HCT116 (cell line): ENCODE measurements around the gene ABCA6. TPM values are rescaled to one million over a fixed set of nuclear protein-coding genes. Genes with fewer than 3 reads are reported as not detected.

Experiments used
- ATAC-seq: fragments of 200-7000 bp; cut with Tn5 transposase; 2 replicates; pipeline ENCODE4 v1.9.1; 2020; ENCODE audit warnings: mild to moderate bottlenecking, moderate library complexity
- BruUV-seq: library from RNA; stranded (reverse); fragments of 400-500 nt; replicated peaks from 2 replicates; lab custom pipeline; 2021; lab: Mats Ljungman, UMichigan
- CTCF ChIA-PET: fragments of 300-600 bp; sonication (Branson Sonifier 250); formaldehyde crosslinking; loops from one replicate; lab custom pipeline; 2021; ENCODE audit warnings: antibody characterized with exemption; lab: Charles Lee
- POLR2A ChIA-PET: fragments of 300-600, 350-600 bp; sonication (Branson Sonifier 250); formaldehyde crosslinking; loops from one replicate; lab custom pipeline; 2021; ENCODE audit warnings: antibody characterized with exemption; lab: Charles Lee
- RAD21 ChIA-PET, 2 experiments: fragments of 300-600 bp; sonication (Branson Sonifier 250); formaldehyde crosslinking; loops; one replicate each; lab custom pipeline; 2023; ENCODE audit warnings: low total read pairs in 2 of 2; ENCODE audit not compliant: uncharacterized antibody in 2 of 2, unreplicated experiment in 2 of 2, low non-redundant PET in 1 of 2; lab: Charles Lee
- DNase-seq: peaks from one replicate; pipeline ENCODE4 v3.0.0-alpha.2; 2010; ENCODE audit warnings: low read depth, low spot score
- H2AFZ ChIP-seq: fragments of 200-600 bp; shearing (Covaris generic), sonication (generic); 2 replicates; pipeline ENCODE4 v1.6.1; 2017; ENCODE audit warnings: low read depth, mixed run types, mixed read lengths, antibody characterized with exemption, low read length; ENCODE audit not compliant: poor library complexity, severe bottlenecking
- H3K27ac ChIP-seq: 2 replicates; pipeline ENCODE4 v1.5.1; 2012; ENCODE audit warnings: low read depth, low read length
- H3K27me3 ChIP-seq: fragments of 200-600 bp; sonication (generic); 2 replicates; pipeline ENCODE4 v1.6.1; 2016; ENCODE audit warnings: mixed run types, low read length, mixed read lengths; ENCODE audit not compliant: insufficient read depth
- H3K36me3 ChIP-seq, 2 experiments: fragments of 200-500 bp in 1 of 2; fragments of 200-600 bp in 1 of 2; sonication (Bioruptor generic) in 1 of 2; sonication (generic) in 1 of 2; 2 replicates each; pipeline versions ENCODE4 v1.5.1 to v1.6.1; 2014 to 2016; ENCODE audit warnings: low read length in 2 of 2, inconsistent platforms in 1 of 2, mixed read lengths in 1 of 2, mixed run types in 1 of 2; ENCODE audit not compliant: insufficient read depth in 2 of 2, control insufficient read depth in 1 of 2
- H3K4me1 ChIP-seq, 2 experiments: fragments of 200-600 bp in 1 of 2; sonication (generic) in 1 of 2; 2 replicates each; pipeline versions ENCODE4 v1.5.1 to v1.6.1; 2012 to 2017; ENCODE audit warnings: low read length in 2 of 2, inconsistent platforms in 1 of 2, mild to moderate bottlenecking in 1 of 2, mixed read lengths in 1 of 2, mixed run types in 1 of 2, moderate library complexity in 1 of 2; ENCODE audit not compliant: insufficient read depth in 2 of 2, control insufficient read depth in 1 of 2
- H3K4me2 ChIP-seq: fragments of 200-600 bp; sonication (generic); 2 replicates; pipeline ENCODE4 v1.6.1; 2017; ENCODE audit warnings: mixed run types, low read length, mixed read lengths
- H3K4me3 ChIP-seq, 2 experiments: fragments of 200-600 bp in 1 of 2; sonication (generic) in 1 of 2; replicated peaks in 1 of 2; 2 replicates each; pipeline ENCODE4 v1.5.1; 2011 to 2016; ENCODE audit warnings: low read length in 2 of 2, control low read depth in 1 of 2, low read depth in 1 of 2, mild to moderate bottlenecking in 1 of 2, mixed read lengths in 1 of 2, mixed run types in 1 of 2
- H3K79me2 ChIP-seq: fragments of 200-600 bp; sonication (generic); 2 replicates; pipeline ENCODE4 v1.6.1; 2017; ENCODE audit warnings: mild to moderate bottlenecking, mixed run types, low read length, moderate library complexity, mixed read lengths; ENCODE audit not compliant: insufficient read depth
- H3K9ac ChIP-seq: fragments of 200-600 bp; sonication (generic); 2 replicates; pipeline ENCODE4 v1.6.1; 2016; ENCODE audit warnings: low read length, mixed read lengths
- H3K9me2 ChIP-seq: fragments of 200-600 bp; sonication (generic), shearing (Covaris generic); 2 replicates; pipeline ENCODE4 v1.6.1; 2017; ENCODE audit warnings: mixed run types, mild to moderate bottlenecking, moderate library complexity; ENCODE audit not compliant: insufficient read depth
- H3K9me3 ChIP-seq, 2 experiments: fragments of 200-500 bp in 1 of 2; fragments of 200-600 bp in 1 of 2; sonication (Bioruptor generic) in 1 of 2; sonication (generic) in 1 of 2; 2 replicates each; pipeline ENCODE4 v1.6.1; 2014 to 2017; ENCODE audit warnings: low read length in 2 of 2, mixed read lengths in 2 of 2, inconsistent platforms in 1 of 2, low read depth in 1 of 2, mild to moderate bottlenecking in 1 of 2, mixed run types in 1 of 2, moderate library complexity in 1 of 2; ENCODE audit not compliant: control insufficient read depth in 1 of 2, insufficient read depth in 1 of 2
- H4K20me1 ChIP-seq: fragments of 200-600 bp; sonication (generic), shearing (Covaris generic); 2 replicates; pipeline ENCODE4 v1.6.1; 2017; ENCODE audit warnings: mixed run types, mild to moderate bottlenecking, moderate library complexity; ENCODE audit not compliant: insufficient read depth
- CEBPB ChIP-seq: IDR thresholded peaks from 2 replicates; pipeline ENCODE4 v1.6.1; 2012; ENCODE audit warnings: low read depth
- EGR1 ChIP-seq: IDR thresholded peaks from 2 replicates; pipeline ENCODE4 v1.6.1; 2012; ENCODE audit warnings: low read depth
- ELF1 ChIP-seq: IDR thresholded peaks from 2 replicates; pipeline ENCODE4 v1.6.1; 2012; ENCODE audit warnings: low read depth, borderline replicate concordance
- EZH2 ChIP-seq: fragments of 200-600 bp; sonication (generic); IDR thresholded peaks from 2 replicates; pipeline ENCODE4 v1.6.1; 2017; ENCODE audit warnings: antibody characterized with exemption, mixed run types
- JUND ChIP-seq: IDR thresholded peaks from 2 replicates; pipeline ENCODE4 v1.6.1; 2012
- RAD21 ChIP-seq: IDR thresholded peaks from 2 replicates; pipeline ENCODE4 v1.6.1; 2012; ENCODE audit warnings: low read depth, mild to moderate bottlenecking
- SP1 ChIP-seq: IDR thresholded peaks from 2 replicates; pipeline ENCODE4 v1.6.1; 2012; ENCODE audit warnings: low read depth
- YY1 ChIP-seq: IDR thresholded peaks from 2 replicates; pipeline ENCODE4 v1.6.1; 2011; ENCODE audit warnings: low read length, low read depth, moderate library complexity, mild to moderate bottlenecking; ENCODE audit not compliant: insufficient replicate concordance; ENCODE audit errors: extremely low read depth
- intact Hi-C: fragments of 100-400 bp; cut with micrococcal nuclease; formaldehyde crosslinking; loops from 2 replicates; pipeline ENCODE4 v1.10.0; 2022
- total RNA-seq: library from RNA; stranded (reverse); gene quantifications from one replicate; pipeline ENCODE4 v1.2.1, GENCODE V29; 2021; ENCODE audit not compliant: unreplicated experiment
- TF ChIP-seq, protein P1 (sequence below): IDR thresholded peaks from 2 replicates; pipeline ENCODE4 v1.6.1; 2012
- TF ChIP-seq, protein P2 (sequence below): IDR thresholded peaks from 2 replicates; pipeline ENCODE4 v1.6.1; 2012; ENCODE audit warnings: low read depth
- TF ChIP-seq, protein P3 (sequence below): IDR thresholded peaks from 2 replicates; pipeline ENCODE4 v1.6.1; 2011; ENCODE audit warnings: mild to moderate bottlenecking, low read length, moderate library complexity; ENCODE audit not compliant: insufficient replicate concordance; ENCODE audit errors: extremely low read depth

The ABCA6 gene
- total RNA-seq, 1 experiment from 2014 or later = 0.44 TPM

DNA sequence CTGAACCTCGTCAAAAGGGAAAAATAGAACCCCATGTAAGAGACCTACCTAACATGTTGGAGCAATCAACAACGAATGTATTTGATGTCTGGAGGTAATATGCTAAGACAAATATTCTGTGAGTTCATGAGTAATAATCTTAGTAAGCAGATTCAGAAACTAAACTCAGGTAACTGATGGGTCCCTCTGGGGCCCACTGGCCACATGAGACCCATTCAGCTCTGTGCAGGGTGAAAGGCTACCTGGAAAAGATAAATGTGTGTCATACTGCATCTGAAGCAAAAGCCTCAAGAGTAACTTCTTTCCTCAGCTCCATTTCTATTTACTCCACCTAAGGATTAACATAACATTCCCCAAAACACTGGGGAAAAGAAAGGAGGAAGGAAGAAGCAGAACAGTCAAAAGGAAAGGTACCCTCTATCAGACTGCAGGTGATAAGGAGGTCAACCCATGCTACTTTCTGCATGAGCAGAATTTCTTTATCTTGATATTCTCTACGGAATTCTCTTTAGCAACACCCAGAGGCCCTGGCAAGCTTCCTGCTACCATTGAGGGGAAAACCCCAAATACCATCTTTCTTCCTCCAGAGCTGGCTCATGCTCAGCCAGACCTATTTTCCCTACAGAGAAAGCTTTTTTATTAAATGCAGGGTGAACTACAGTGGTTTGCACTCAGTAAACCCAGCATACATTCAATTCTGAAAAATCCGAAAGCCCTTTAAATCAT lies 37.7 kb upstream of the ABCA6 start:
- no TSS peak for BruUV-seq
- no peak for DNase-seq

More for the DNA sequence above, 37.7 kb upstream of the ABCA6 start:
- Histone ChIP-seq H3K27me3 (no peaks in the 10 kb centered on the region), H3K9me3 (no peaks in the 10 kb centered on the region), H3K36me3 (no peaks in the 10 kb centered on the region), H3K9ac (no peak overlapping the region), H2AFZ (no peak overlapping the region), H3K4me3 (no peak overlapping the region), H3K27ac (no peak overlapping the region), H3K4me1 (peaks cover 7 to 16% of the 10 kb centered on the region in 2 experiments), H4K20me1 (no peaks in the 10 kb centered on the region), H3K79me2 (no peaks in the 10 kb centered on the region), H3K4me2 (no peak overlapping the region), H3K9me2 (no peaks in the 10 kb centered on the region)
- ChIA-PET CTCF (no interaction called here), RAD21 (no interaction called here), POLR2A (no interaction called here)
- intact Hi-C loops = no loop called here
- no peak for TF ChIP-seq EGR1
- no peak for TF ChIP-seq EZH2
- no peak for TF ChIP-seq YY1
- TF ChIP-seq JUND = no peak
- TF ChIP-seq, protein P1, sequence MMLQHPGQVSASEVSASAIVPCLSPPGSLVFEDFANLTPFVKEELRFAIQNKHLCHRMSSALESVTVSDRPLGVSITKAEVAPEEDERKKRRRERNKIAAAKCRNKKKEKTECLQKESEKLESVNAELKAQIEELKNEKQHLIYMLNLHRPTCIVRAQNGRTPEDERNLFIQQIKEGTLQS = no peak
- TF ChIP-seq RAD21 = no peak
- TF ChIP-seq CEBPB = no peak
- TF ChIP-seq SP1 = no peak
- TF ChIP-seq, protein P2, sequence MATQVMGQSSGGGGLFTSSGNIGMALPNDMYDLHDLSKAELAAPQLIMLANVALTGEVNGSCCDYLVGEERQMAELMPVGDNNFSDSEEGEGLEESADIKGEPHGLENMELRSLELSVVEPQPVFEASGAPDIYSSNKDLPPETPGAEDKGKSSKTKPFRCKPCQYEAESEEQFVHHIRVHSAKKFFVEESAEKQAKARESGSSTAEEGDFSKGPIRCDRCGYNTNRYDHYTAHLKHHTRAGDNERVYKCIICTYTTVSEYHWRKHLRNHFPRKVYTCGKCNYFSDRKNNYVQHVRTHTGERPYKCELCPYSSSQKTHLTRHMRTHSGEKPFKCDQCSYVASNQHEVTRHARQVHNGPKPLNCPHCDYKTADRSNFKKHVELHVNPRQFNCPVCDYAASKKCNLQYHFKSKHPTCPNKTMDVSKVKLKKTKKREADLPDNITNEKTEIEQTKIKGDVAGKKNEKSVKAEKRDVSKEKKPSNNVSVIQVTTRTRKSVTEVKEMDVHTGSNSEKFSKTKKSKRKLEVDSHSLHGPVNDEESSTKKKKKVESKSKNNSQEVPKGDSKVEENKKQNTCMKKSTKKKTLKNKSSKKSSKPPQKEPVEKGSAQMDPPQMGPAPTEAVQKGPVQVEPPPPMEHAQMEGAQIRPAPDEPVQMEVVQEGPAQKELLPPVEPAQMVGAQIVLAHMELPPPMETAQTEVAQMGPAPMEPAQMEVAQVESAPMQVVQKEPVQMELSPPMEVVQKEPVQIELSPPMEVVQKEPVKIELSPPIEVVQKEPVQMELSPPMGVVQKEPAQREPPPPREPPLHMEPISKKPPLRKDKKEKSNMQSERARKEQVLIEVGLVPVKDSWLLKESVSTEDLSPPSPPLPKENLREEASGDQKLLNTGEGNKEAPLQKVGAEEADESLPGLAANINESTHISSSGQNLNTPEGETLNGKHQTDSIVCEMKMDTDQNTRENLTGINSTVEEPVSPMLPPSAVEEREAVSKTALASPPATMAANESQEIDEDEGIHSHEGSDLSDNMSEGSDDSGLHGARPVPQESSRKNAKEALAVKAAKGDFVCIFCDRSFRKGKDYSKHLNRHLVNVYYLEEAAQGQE = no peak
- no peak for TF ChIP-seq ELF1
- TF ChIP-seq, protein P3, sequence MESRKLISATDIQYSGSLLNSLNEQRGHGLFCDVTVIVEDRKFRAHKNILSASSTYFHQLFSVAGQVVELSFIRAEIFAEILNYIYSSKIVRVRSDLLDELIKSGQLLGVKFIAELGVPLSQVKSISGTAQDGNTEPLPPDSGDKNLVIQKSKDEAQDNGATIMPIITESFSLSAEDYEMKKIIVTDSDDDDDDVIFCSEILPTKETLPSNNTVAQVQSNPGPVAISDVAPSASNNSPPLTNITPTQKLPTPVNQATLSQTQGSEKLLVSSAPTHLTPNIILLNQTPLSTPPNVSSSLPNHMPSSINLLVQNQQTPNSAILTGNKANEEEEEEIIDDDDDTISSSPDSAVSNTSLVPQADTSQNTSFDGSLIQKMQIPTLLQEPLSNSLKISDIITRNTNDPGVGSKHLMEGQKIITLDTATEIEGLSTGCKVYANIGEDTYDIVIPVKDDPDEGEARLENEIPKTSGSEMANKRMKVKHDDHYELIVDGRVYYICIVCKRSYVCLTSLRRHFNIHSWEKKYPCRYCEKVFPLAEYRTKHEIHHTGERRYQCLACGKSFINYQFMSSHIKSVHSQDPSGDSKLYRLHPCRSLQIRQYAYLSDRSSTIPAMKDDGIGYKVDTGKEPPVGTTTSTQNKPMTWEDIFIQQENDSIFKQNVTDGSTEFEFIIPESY = no peak
- no peak for ATAC-seq
